OCI-LY3 (cell line): Measurements from ENCODE around the gene CERCAM.

Experiments
- EZH2phosphoT487 ChIP-seq: fragments of 200-600 bp; shearing (Covaris generic); IDR thresholded peaks from 2 replicates; pipeline ENCODE4 v1.6.1; 2018; ENCODE audit warnings: antibody characterized with exemption, mixed run types, low read depth
- TF ChIP-seq, protein P1 (sequence below): fragments of 200-600, 300-600 bp; sonication (generic); IDR thresholded peaks from 2 replicates; pipeline ENCODE4 v1.5.1; 2014; ENCODE audit warnings: antibody characterized with exemption, low read length, low read depth

GRCh38 chr9:128412120-128412790 lies 8.4 kb upstream of the CERCAM start:
- TF ChIP-seq, protein P1, sequence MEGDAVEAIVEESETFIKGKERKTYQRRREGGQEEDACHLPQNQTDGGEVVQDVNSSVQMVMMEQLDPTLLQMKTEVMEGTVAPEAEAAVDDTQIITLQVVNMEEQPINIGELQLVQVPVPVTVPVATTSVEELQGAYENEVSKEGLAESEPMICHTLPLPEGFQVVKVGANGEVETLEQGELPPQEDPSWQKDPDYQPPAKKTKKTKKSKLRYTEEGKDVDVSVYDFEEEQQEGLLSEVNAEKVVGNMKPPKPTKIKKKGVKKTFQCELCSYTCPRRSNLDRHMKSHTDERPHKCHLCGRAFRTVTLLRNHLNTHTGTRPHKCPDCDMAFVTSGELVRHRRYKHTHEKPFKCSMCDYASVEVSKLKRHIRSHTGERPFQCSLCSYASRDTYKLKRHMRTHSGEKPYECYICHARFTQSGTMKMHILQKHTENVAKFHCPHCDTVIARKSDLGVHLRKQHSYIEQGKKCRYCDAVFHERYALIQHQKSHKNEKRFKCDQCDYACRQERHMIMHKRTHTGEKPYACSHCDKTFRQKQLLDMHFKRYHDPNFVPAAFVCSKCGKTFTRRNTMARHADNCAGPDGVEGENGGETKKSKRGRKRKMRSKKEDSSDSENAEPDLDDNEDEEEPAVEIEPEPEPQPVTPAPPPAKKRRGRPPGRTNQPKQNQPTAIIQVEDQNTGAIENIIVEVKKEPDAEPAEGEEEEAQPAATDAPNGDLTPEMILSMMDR, result peak; percentile 52
- no peak for TF ChIP-seq EZH2phosphoT487
